H1 (cell line): ENCODE results near the gene EMP2. TPM values are rescaled to one million over a fixed set of nuclear protein-coding genes. Genes with fewer than 3 reads are reported as not detected.

Experiments used
- CTCF ChIA-PET: fragments of 300-600 bp; sonication (Branson Sonifier 250); formaldehyde crosslinking; loops from one replicate; lab custom pipeline; 2021; ENCODE audit not compliant: partially characterized antibody; lab: Charles Lee
- POLR2A ChIA-PET: fragments of 300-600 bp; sonication (Branson Sonifier 250); formaldehyde crosslinking; loops from one replicate; lab custom pipeline; 2021; ENCODE audit warnings: inconsistent platforms; ENCODE audit not compliant: partially characterized antibody; lab: Charles Lee
- DNase-seq, 2 experiments: peaks; one replicate each; pipeline versions ENCODE4 v3.0.0 to v3.0.0-alpha.2; 2010 to 2022; ENCODE audit warnings: low spot score in 2 of 2, low read depth in 1 of 2, mixed read lengths in 1 of 2
- FAIRE-seq: peaks from 2 replicates; lab custom pipeline; 2011; peaks lifted over from hg19 to GRCh38; lab: Jason Lieb, UNC
- H2AFZ ChIP-seq: 2 replicates; pipeline ENCODE4 v1.8.1; 2012; ENCODE audit warnings: low read length, inconsistent platforms
- H2AK5ac ChIP-seq: 2 replicates; pipeline ENCODE4 v1.6.1; 2013; ENCODE audit warnings: low read depth, low read length
- H2BK120ac ChIP-seq: replicated peaks from 2 replicates; pipeline ENCODE3; 2013; ENCODE audit warnings: low read depth, low read length, inconsistent platforms
- H2BK12ac ChIP-seq: 2 replicates; pipeline ENCODE4 v1.6.1; 2013; ENCODE audit warnings: low read depth, low read length
- H2BK15ac ChIP-seq: 2 replicates; pipeline ENCODE4 v1.6.1; 2013; ENCODE audit warnings: low read length
- H2BK20ac ChIP-seq: 2 replicates; pipeline ENCODE4 v1.6.1; 2013; ENCODE audit warnings: low read length
- H2BK5ac ChIP-seq: 2 replicates; pipeline ENCODE4 v1.6.1; 2013; ENCODE audit warnings: low read depth, low read length
- H3K14ac ChIP-seq: 2 replicates; pipeline ENCODE4 v1.6.1; 2013; ENCODE audit warnings: inconsistent platforms; ENCODE audit not compliant: insufficient read length
- H3K18ac ChIP-seq: 2 replicates; pipeline ENCODE4 v1.6.1; 2013; ENCODE audit warnings: low read length; ENCODE audit errors: extremely low read depth
- H3K23ac ChIP-seq: 2 replicates; pipeline ENCODE4 v1.6.1; 2013; ENCODE audit warnings: inconsistent platforms; ENCODE audit not compliant: insufficient read length
- H3K23me2 ChIP-seq: 2 replicates; pipeline ENCODE4 v1.6.1; 2013; ENCODE audit warnings: low read depth, low read length
- H3K27ac ChIP-seq: 2 replicates; pipeline ENCODE4 v1.6.1; 2011; ENCODE audit warnings: low read depth, low read length, inconsistent platforms
- H3K27me3 ChIP-seq, 4 experiments: replicated peaks in 1 of 4; 1 replicate in 1 of 4; 2 replicates in 3 of 4; pipeline versions ENCODE4 v1.6.1 to v1.8.1; 2011 to 2013; ENCODE audit warnings: low read length in 3 of 4, mild to moderate bottlenecking in 3 of 4, inconsistent platforms in 2 of 4, mixed read lengths in 2 of 4, moderate library complexity in 1 of 4; ENCODE audit not compliant: control insufficient read depth in 3 of 4, insufficient read depth in 3 of 4; ENCODE audit errors: extremely low read depth in 1 of 4
- H3K36me3 ChIP-seq, 4 experiments: 2 replicates each; pipeline versions ENCODE4 v1.6.1 to v1.8.1; 2011 to 2013; ENCODE audit warnings: mild to moderate bottlenecking in 4 of 4, low read length in 3 of 4, moderate library complexity in 2 of 4, control low read depth in 1 of 4, inconsistent platforms in 1 of 4; ENCODE audit not compliant: insufficient read depth in 4 of 4, control insufficient read depth in 2 of 4
- H3K4ac ChIP-seq: replicated peaks from 2 replicates; pipeline ENCODE3; 2013; ENCODE audit warnings: low read length, low read depth, mixed read lengths, inconsistent platforms; ENCODE audit not compliant: insufficient read length
- H3K4me1 ChIP-seq, 4 experiments: replicated peaks in 1 of 4; 1 replicate in 1 of 4; 2 replicates in 3 of 4; pipeline versions ENCODE4 v1.6.1 to v1.8.1; 2011 to 2013; ENCODE audit warnings: low read length in 3 of 4, inconsistent platforms in 2 of 4, mixed read lengths in 1 of 4; ENCODE audit not compliant: insufficient read depth in 4 of 4, control insufficient read depth in 3 of 4
- H3K4me2 ChIP-seq, 2 experiments: 2 replicates each; pipeline versions ENCODE4 v1.6.1 to v1.8.1; 2011 to 2013; ENCODE audit warnings: low read depth in 2 of 2, low read length in 2 of 2, control low read depth in 1 of 2, inconsistent platforms in 1 of 2, mild to moderate bottlenecking in 1 of 2; ENCODE audit not compliant: insufficient read depth in 1 of 2
- H3K4me3 ChIP-seq, 4 experiments: fragments of 200-600, 300-600 bp in 1 of 4; sonication (generic), shearing (Covaris generic), sonication (Bioruptor Twin) in 1 of 4; 2 replicates each; pipeline versions ENCODE4 v1.5.1 to v1.8.1; 2011 to 2016; ENCODE audit warnings: low read length in 4 of 4, low read depth in 3 of 4, control low read depth in 2 of 4, inconsistent platforms in 2 of 4, mild to moderate bottlenecking in 2 of 4, mixed read lengths in 1 of 4, moderate library complexity in 1 of 4; ENCODE audit not compliant: insufficient read depth in 2 of 4; ENCODE audit errors: extremely low read depth in 1 of 4
- H3K56ac ChIP-seq: replicated peaks from 2 replicates; pipeline ENCODE3; 2013; ENCODE audit warnings: low read depth, mild to moderate bottlenecking, mixed read lengths, low read length, inconsistent platforms; ENCODE audit not compliant: insufficient read length
- H3K79me1 ChIP-seq: 2 replicates; pipeline ENCODE4 v1.6.1; 2013; ENCODE audit warnings: low read depth, low read length, control low read depth
- H3K79me2 ChIP-seq, 2 experiments: 2 replicates each; pipeline versions ENCODE4 v1.6.1 to v1.8.1; 2012 to 2013; ENCODE audit warnings: low read length in 2 of 2, mild to moderate bottlenecking in 2 of 2, inconsistent platforms in 1 of 2; ENCODE audit not compliant: insufficient read depth in 2 of 2, control insufficient read depth in 1 of 2
- H3K9ac ChIP-seq, 4 experiments: replicated peaks in 1 of 4; 1 replicate in 1 of 4; 2 replicates in 3 of 4; pipeline versions ENCODE4 v1.6.1 to v1.8.1; 2011 to 2013; ENCODE audit warnings: low read depth in 3 of 4, low read length in 3 of 4, control low read depth in 2 of 4, mild to moderate bottlenecking in 2 of 4, moderate library complexity in 2 of 4, inconsistent platforms in 1 of 4; ENCODE audit errors: extremely low read depth in 1 of 4
- H3K9me3 ChIP-seq, 2 experiments: 2 replicates each; pipeline versions ENCODE4 v1.6.1 to v1.8.1; 2012 to 2013; ENCODE audit warnings: mild to moderate bottlenecking in 2 of 2, moderate library complexity in 2 of 2, control low read depth in 1 of 2, inconsistent platforms in 1 of 2, low read depth in 1 of 2, low read length in 1 of 2, mixed read lengths in 1 of 2; ENCODE audit not compliant: insufficient read depth in 2 of 2
- H4K20me1 ChIP-seq, 2 experiments: replicated peaks in 1 of 2; 2 replicates each; pipeline versions ENCODE3 to v1.8.1; 2011 to 2013; ENCODE audit warnings: inconsistent platforms in 2 of 2, low read length in 2 of 2, mild to moderate bottlenecking in 1 of 2; ENCODE audit not compliant: insufficient read depth in 2 of 2, control insufficient read depth in 1 of 2
- H4K5ac ChIP-seq: 2 replicates; pipeline ENCODE4 v1.6.1; 2013; ENCODE audit warnings: low read length, low read depth, mixed read lengths, inconsistent platforms; ENCODE audit not compliant: insufficient read length
- H4K8ac ChIP-seq: 2 replicates; pipeline ENCODE4 v1.8.0; 2013; ENCODE audit warnings: mild to moderate bottlenecking, moderate library complexity, low read length, inconsistent platforms; ENCODE audit not compliant: insufficient read depth; ENCODE audit errors: extremely low read depth
- H4K91ac ChIP-seq: replicated peaks from 2 replicates; pipeline ENCODE3; 2013; ENCODE audit warnings: low read length, mixed read lengths, inconsistent platforms; ENCODE audit not compliant: insufficient read length
- SIN3A ChIP-seq, 2 experiments: IDR thresholded peaks in 1 of 2; conservative IDR thresholded peaks in 1 of 2; 2 replicates each; pipeline ENCODE4 v1.6.1; 2011 to 2012; ENCODE audit warnings: low read length in 2 of 2, improper control_type of control experiment in 1 of 2, low read depth in 1 of 2, mild to moderate bottlenecking in 1 of 2
- SIX5 ChIP-seq: IDR thresholded peaks from 2 replicates; pipeline ENCODE4 v1.6.1; 2011; ENCODE audit warnings: mild to moderate bottlenecking, low read depth, low read length
- WGBS, 2 experiments: shearing (Covaris generic) in 1 of 2; methylation state at CpG; one replicate each; pipeline versions ENCODE4 v1.1.6 to v1.1.7; 2013 to 2015; ENCODE audit warnings: low lambda C conversion rate in 2 of 2, mixed read lengths in 2 of 2, inconsistent platforms in 1 of 2, low coverage in 1 of 2, missing lambda C conversion rate in 1 of 2; ENCODE audit not compliant: insufficient replicate concordance in 2 of 2, insufficient coverage in 1 of 2, insufficient read length in 1 of 2; ENCODE audit errors: extremely low coverage in 1 of 2, missing lambda C conversion rate in 1 of 2; 5-methylcytosine and 5-hydroxymethylcytosine counted together
- long read RNA-seq, 2 experiments: library from RNA in 1 of 2; library from capped mRNA in 1 of 2; stranded (forward); transcript quantifications; one replicate each; pipeline ENCODE4 v2.0.0, GENCODE V29; 2021; ENCODE audit warnings: inconsistent platforms in 1 of 2
- polyA minus RNA-seq, 3 experiments: library from RNA; depleted of rRNA, polyadenylated mRNA; stranded (reverse); fragments of >200 nt; gene quantifications; 1 replicate in 2 of 3; 2 replicates in 1 of 3; pipeline ENCODE4 v1.2.3, GENCODE V29; 2011
- polyA plus RNA-seq, 7 experiments: library from polyadenylated mRNA; depleted of rRNA in 3 of 7; stranded (reverse) in 5 of 7; unstranded in 2 of 7; fragments of >200 nt in 5 of 7; fragments of 200-250 nt in 2 of 7; gene quantifications; 1 replicate in 5 of 7; 2 replicates in 1 of 7; 4 replicates in 1 of 7; pipeline versions ENCODE4 v1.2.1 to v1.2.3, GENCODE V29; 2011 to 2013; ENCODE audit warnings: missing spikeins in 2 of 7, mixed read lengths in 2 of 7
- total RNA-seq: library from RNA; stranded (reverse); fragmentation: NEBNext Ultra II Directional; extraction: Animal tissue kit (Norgen Biotek cat#: 25700); gene quantifications from 2 replicates; pipeline ENCODE4 v1.2.1, GENCODE V29; 2021
- TF ChIP-seq, protein P1 (sequence below): IDR thresholded peaks from 2 replicates; pipeline ENCODE4 v1.6.1; 2012; ENCODE audit warnings: inconsistent platforms

EMP2 gene, protein sequence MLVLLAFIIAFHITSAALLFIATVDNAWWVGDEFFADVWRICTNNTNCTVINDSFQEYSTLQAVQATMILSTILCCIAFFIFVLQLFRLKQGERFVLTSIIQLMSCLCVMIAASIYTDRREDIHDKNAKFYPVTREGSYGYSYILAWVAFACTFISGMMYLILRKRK
- 21.8 and 22.6 TPM in 2 replicates for total RNA-seq
- 13.5 and 23.3 TPM in 2 replicates for polyA plus RNA-seq (2011; rRNA removed)
- polyA plus RNA-seq (2011; cell fraction: cytosol; rRNA removed): 8.8 TPM
- 17.4 TPM for polyA plus RNA-seq (2011; cell fraction: nucleus; rRNA removed)
- polyA plus RNA-seq (2012, experiment 1 of 2): 18.9 to 24.7 TPM (median 22.2 TPM) in 4 replicates
- polyA plus RNA-seq (2012, experiment 2 of 2): 13.7 TPM
- 22.0 TPM for polyA plus RNA-seq (2013, experiment 1 of 2)
- polyA plus RNA-seq (2013, experiment 2 of 2): 23.3 TPM
- polyA minus RNA-seq (2011; rRNA and poly(A)+ RNA removed): 36.1 and 42.7 TPM in 2 replicates
- polyA minus RNA-seq (2011; cell fraction: cytosol; rRNA and poly(A)+ RNA removed): 13.1 TPM
- 8.5 TPM for polyA minus RNA-seq (2011; cell fraction: nucleus; rRNA and poly(A)+ RNA removed)
- long read RNA-seq, experiment 1, full-length matches to known transcripts: 3 of 12 reads
- long read RNA-seq, experiment 1, partial matches to known transcripts: 0 of 12 reads
- long read RNA-seq, experiment 1, other reads (novel, unspliced or antisense): 9 of 12 reads
- long read RNA-seq, experiment 2, full-length matches to known transcripts: 39 of 40 reads
- long read RNA-seq, experiment 2, partial matches to known transcripts: 0 of 40 reads
- long read RNA-seq, experiment 2, other reads (novel, unspliced or antisense): 1 of 40 reads

GRCh38 chr16:10579965-10580882, at the start of gene EMP2:
Gene EMP2 (minus strand): TSS chr16:10580598. CDS start chr16:10547617, 32,981 bp downstream.
- Histone ChIP-seq H3K56ac (peak within 1 kb of the TSS; percentile 44), H3K27ac (peak within 1 kb of the TSS; percentile 33; the same call in 1 of the 2 replicates), H4K8ac (peak within 1 kb of the TSS; percentile 76), H2BK5ac (peak within 1 kb of the TSS; percentile 71; the same call in 1 of the 2 replicates), H2BK20ac (peak within 1 kb of the TSS; percentile 61; the same call in 1 of the 2 replicates), H2BK120ac (peak within 1 kb of the TSS; percentile 24), H4K20me1 (peaks cover 5 to 7% of the 10 kb centered on the region in 2 experiments), H3K23ac (no peak within 1 kb of the TSS), H4K91ac (peak within 1 kb of the TSS; percentile 45), H2AK5ac (no peak within 1 kb of the TSS), H3K27me3 (no peaks in the 10 kb centered on the region), H3K36me3 (no peaks in the 10 kb centered on the region), H3K4me3 (peak within 1 kb of the TSS; percentile 41 to 85 (median 62)), H3K9me3 (no peaks in the 10 kb centered on the region), H3K4ac (no peak within 1 kb of the TSS), H3K14ac (no peak within 1 kb of the TSS), H3K9ac (peak within 1 kb of the TSS in 2 of 4 experiments; percentile 42 to 52; a peak in 4 of 7 replicates), H3K23me2 (peaks cover 9% of the 10 kb centered on the region; the same call in 1 of the 2 replicates), H3K79me1 (peaks cover 8% of the 10 kb centered on the region; the same call in 1 of the 2 replicates), H2BK12ac (peak within 1 kb of the TSS; percentile 43; the same call in 1 of the 2 replicates), H2AFZ (peak within 1 kb of the TSS; percentile 48), H3K4me1 (peaks cover 15 to 39% (median 22%) of the 10 kb centered on the region in 4 experiments), H3K18ac (peak within 1 kb of the TSS; percentile 66; the same call in 1 of the 2 replicates), H2BK15ac (peak within 1 kb of the TSS; percentile 31; the same call in 1 of the 2 replicates), H3K4me2 (peak within 1 kb of the TSS; percentile 41 to 91), H3K79me2 (peaks cover 0 to 2% of the 10 kb centered on the region in 2 experiments; a peak in 1 of 4 replicates), H4K5ac (peak within 1 kb of the TSS; percentile 75)
- 2% methylated on average over 73 of the region's 91 CpGs; no CpG with 5 or more reads in 1 of the 2 experiments for WGBS, 2 experiments
- DNase-seq: peak; percentile 31 to 90
- ChIA-PET CTCF (interaction anchor here (0.7 to 3.9 kb wide), 28 partner anchors 8 to 338 kb away, joined by 3 to 22 read pairs (median 4); partner anchors contain the start of gene TEKT5), POLR2A (interaction anchor here (0.9 to 1.1 kb wide), 3 partner anchors 10 to 42 kb away, joined by 3 to 4 read pairs (median 4); no protein-coding TSS in a partner anchor)
- no peak for FAIRE-seq
- no peak for TF ChIP-seq SIX5
- TF ChIP-seq, protein P1, sequence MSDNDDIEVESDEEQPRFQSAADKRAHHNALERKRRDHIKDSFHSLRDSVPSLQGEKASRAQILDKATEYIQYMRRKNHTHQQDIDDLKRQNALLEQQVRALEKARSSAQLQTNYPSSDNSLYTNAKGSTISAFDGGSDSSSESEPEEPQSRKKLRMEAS: peak; percentile 49
- peak in 1 of 2 experiments; percentile 15; a peak in 1 of 4 replicates for TF ChIP-seq SIN3A (conservative IDR thresholded peaks at IDR 0.05 in 1 of 2, IDR thresholded peaks at IDR 0.05 in 1 of 2; ENCODE audit: low read depth in 1 of 2, low read length in 2 of 2)
